Head of caudate nucleus (tissue), 42 donors: ENCODE data around the gene NAALADL2.

ENCODE experiments used
- DNase-seq, 42 donors: peaks; one replicate each; pipeline versions ENCODE4 v3.0.0 to v3.0.0-alpha.2; 2020 to 2021; ENCODE audit warnings: mixed read lengths in 7 of 42
- intact Hi-C: fragments of 100-400 bp; cut with DNase I; formaldehyde crosslinking; loops from one replicate; pipeline ENCODE4 v1.15.0; 2022

NAALADL2 gene

GRCh38 chr3:175620532-175620931, 761.4 kb downstream of the NAALADL2 start:
- DNase-seq = peak in 3 of 42 donors; percentile 6 to 39 (median 8)
- intact Hi-C loops = no loop called here

GRCh38 chr3:175640958-175641357, 781.8 kb downstream of the NAALADL2 start:
- no peak for DNase-seq
- intact Hi-C loops = no loop called here

GRCh38 chr3:175646865-175647264, 787.7 kb downstream of the NAALADL2 start:
- intact Hi-C loops = no loop called here
- no peak for DNase-seq

GRCh38 chr3:175648899-175649298, 789.8 kb downstream of the NAALADL2 start:
- intact Hi-C loops = no loop called here
- DNase-seq = no peak

- intact Hi-C loops = no loop called here
These were observed 792.6 kb downstream of the NAALADL2 start for GRCh38 chr3:175651716-175652115.

GRCh38 chr3:175655351-175655750, 796.2 kb downstream of the NAALADL2 start:
- DNase-seq = no peak
- intact Hi-C loops = no loop called here

More at GRCh38 chr3:175651716-175652115, 792.6 kb downstream of the NAALADL2 start:
- no peak for DNase-seq

- intact Hi-C loops = no loop called here
- no peak for DNase-seq
These were observed 797.3 kb downstream of the NAALADL2 start for GRCh38 chr3:175656461-175656860.

GRCh38 chr3:175659670-175660350, 800.7 kb downstream of the NAALADL2 start:
- no peak for DNase-seq

GRCh38 chr3:175662815-175663214, 803.7 kb downstream of the NAALADL2 start:
- no peak for DNase-seq
- intact Hi-C loops = no loop called here

More at GRCh38 chr3:175659670-175660350, 800.7 kb downstream of the NAALADL2 start:
- intact Hi-C loops = no loop called here

- DNase-seq = no peak
- intact Hi-C loops = no loop called here
These were observed 805.8 kb downstream of the NAALADL2 start for GRCh38 chr3:175664911-175665310.

- intact Hi-C loops = no loop called here
- DNase-seq = no peak
These were observed 809.2 kb downstream of the NAALADL2 start for GRCh38 chr3:175668300-175668699.

GRCh38 chr3:175670557-175670956, 811.4 kb downstream of the NAALADL2 start:
- DNase-seq = no peak
- intact Hi-C loops = no loop called here

- intact Hi-C loops = no loop called here
- peak in 1 of 42 donors; percentile 6 for DNase-seq
These were observed 813.1 kb downstream of the NAALADL2 start for GRCh38 chr3:175672119-175672689.

GRCh38 chr3:175679568-175679967, 820.4 kb downstream of the NAALADL2 start:
- no peak for DNase-seq
- intact Hi-C loops = no loop called here

GRCh38 chr3:175692256-175692655, 833.1 kb downstream of the NAALADL2 start:
- no peak for DNase-seq
- intact Hi-C loops = no loop called here

- DNase-seq = no peak
- intact Hi-C loops = no loop called here
These were observed 836.1 kb downstream of the NAALADL2 start for GRCh38 chr3:175695251-175695650.

- no peak for DNase-seq
- intact Hi-C loops = no loop called here
These were observed 843.8 kb downstream of the NAALADL2 start for GRCh38 chr3:175702956-175703355.

GRCh38 chr3:175704366-175705055, 845.4 kb downstream of the NAALADL2 start:
- DNase-seq = no peak
- intact Hi-C loops = no loop called here

- DNase-seq = no peak
- intact Hi-C loops = no loop called here
These were observed 854.1 kb downstream of the NAALADL2 start for GRCh38 chr3:175713268-175713667.

GRCh38 chr3:175716446-175716845, 857.3 kb downstream of the NAALADL2 start:
- DNase-seq = no peak
- intact Hi-C loops = no loop called here
